HepG2 (cell line): ENCODE results near the gene MMP23B. TPM values are rescaled to one million over a fixed set of nuclear protein-coding genes. Genes with fewer than 3 reads are reported as not detected.

Experiments
- FOXK1 ChIP-seq: sonication (generic); formaldehyde crosslinking; IDR thresholded peaks from 2 replicates; pipeline ENCODE4 v1.4.0; 2020; ENCODE audit warnings: low read depth, missing genetic modification reagents, borderline replicate concordance
- HNF4G ChIP-seq, 2 experiments: sonication (generic) in 1 of 2; formaldehyde crosslinking in 1 of 2; IDR thresholded peaks; 2 replicates each; pipeline versions ENCODE4 v1.4.0 to v1.6.1; 2011 to 2020; ENCODE audit warnings: borderline replicate concordance in 2 of 2, low read depth in 2 of 2, mild to moderate bottlenecking in 2 of 2, low read length in 1 of 2, missing genetic modification reagents in 1 of 2, moderate library complexity in 1 of 2
- KLF9 ChIP-seq: IDR thresholded peaks from 2 replicates; pipeline ENCODE4 v1.6.1; 2016; ENCODE audit warnings: low read depth
- PRMT3 ChIP-seq: sonication (generic); formaldehyde crosslinking; IDR thresholded peaks from 2 replicates; pipeline ENCODE4 v1.8.1; 2022; ENCODE audit warnings: low read depth, mild to moderate bottlenecking, moderate library complexity, missing genetic modification reagents, borderline replicate concordance
- RARG ChIP-seq: sonication (generic); formaldehyde crosslinking; IDR thresholded peaks from 2 replicates; pipeline ENCODE4 v1.4.0; 2020; ENCODE audit warnings: low read depth, mild to moderate bottlenecking, missing genetic modification reagents
- SETDB1 ChIP-seq: sonication (generic); formaldehyde crosslinking; IDR thresholded peaks from 2 replicates; pipeline ENCODE4 v1.5.1; 2020; ENCODE audit warnings: missing genetic modification reagents, mild to moderate bottlenecking, borderline replicate concordance
- ZBTB7A ChIP-seq: sonication (generic); formaldehyde crosslinking; IDR thresholded peaks from 2 replicates; pipeline ENCODE4 v1.8.0; 2022; ENCODE audit warnings: mild to moderate bottlenecking, missing genetic modification reagents
- ZNF24 ChIP-seq: fragments of 450-650 bp; IDR thresholded peaks from 2 replicates; pipeline ENCODE4 v1.6.1; 2017; ENCODE audit warnings: antibody characterized with exemption, mild to moderate bottlenecking
- ZNF468 ChIP-seq: sonication (generic); formaldehyde crosslinking; IDR thresholded peaks from 2 replicates; pipeline ENCODE4 v1.8.0; 2022; ENCODE audit warnings: mild to moderate bottlenecking, moderate library complexity, missing genetic modification reagents
- ZNF557 ChIP-seq: sonication (generic); formaldehyde crosslinking; IDR thresholded peaks from 2 replicates; pipeline ENCODE4 v1.4.0; 2020; ENCODE audit warnings: missing genetic modification reagents
- polyA plus RNA-seq, 8 experiments: library from polyadenylated mRNA; depleted of rRNA in 3 of 8; stranded (reverse) in 7 of 8; unstranded in 1 of 8; fragments of >200 nt; fragmentation: Illumina TruSeq in 4 of 8; extraction: Trizol in 4 of 8; gene quantifications; 2 replicates each; pipeline versions ENCODE4 v1.2.1 to v1.2.3, GENCODE V29; 2011 to 2016; ENCODE audit warnings: low read depth in 4 of 8, missing spikeins in 1 of 8, mixed read lengths in 1 of 8; ENCODE audit not compliant: insufficient read depth in 1 of 8
- total RNA-seq, 5 experiments: library from RNA; depleted of rRNA; stranded (reverse); fragments of >200 nt; fragmentation: Illumina TruSeq; extraction: Trizol; gene quantifications; 2 replicates each; pipeline ENCODE4 v1.2.3, GENCODE V29; 2016; ENCODE audit warnings: low read depth in 1 of 5
- TF ChIP-seq, protein P1 (sequence below): sonication (generic); formaldehyde crosslinking; IDR thresholded peaks from 2 replicates; pipeline ENCODE4 v1.4.0; 2020; ENCODE audit warnings: missing genetic modification reagents
- TF ChIP-seq, protein P2 (sequence below): sonication (generic); formaldehyde crosslinking; IDR thresholded peaks from 2 replicates; pipeline ENCODE4 v1.8.0; 2023; ENCODE audit warnings: mild to moderate bottlenecking, missing genetic modification reagents
- TF ChIP-seq, protein P3 (sequence below): sonication (generic); formaldehyde crosslinking; IDR thresholded peaks from 2 replicates; pipeline ENCODE4 v1.5.0; 2020; ENCODE audit warnings: missing genetic modification reagents
- TF ChIP-seq, protein P4 (sequence below): sonication (generic); formaldehyde crosslinking; IDR thresholded peaks from 2 replicates; pipeline ENCODE4 v1.4.0; 2020; ENCODE audit warnings: missing genetic modification reagents
- TF ChIP-seq, protein P5 (sequence below): sonication (generic); formaldehyde crosslinking; conservative IDR thresholded peaks from 2 replicates; pipeline ENCODE4 v1.8.1; 2023; ENCODE audit warnings: missing genetic modification reagents
- TF ChIP-seq, protein P6 (sequence below): sonication (generic); formaldehyde crosslinking; IDR thresholded peaks from 2 replicates; pipeline ENCODE4 v1.5.1; 2020; ENCODE audit warnings: mild to moderate bottlenecking, moderate library complexity, missing genetic modification reagents

The MMP23B gene
- total and polyA plus RNA-seq, 2 of the 13 experiments (the other 11 are each of a cell fraction or from before 2014, with no cell fraction given) = 0.61 to 0.75 TPM

DNA sequence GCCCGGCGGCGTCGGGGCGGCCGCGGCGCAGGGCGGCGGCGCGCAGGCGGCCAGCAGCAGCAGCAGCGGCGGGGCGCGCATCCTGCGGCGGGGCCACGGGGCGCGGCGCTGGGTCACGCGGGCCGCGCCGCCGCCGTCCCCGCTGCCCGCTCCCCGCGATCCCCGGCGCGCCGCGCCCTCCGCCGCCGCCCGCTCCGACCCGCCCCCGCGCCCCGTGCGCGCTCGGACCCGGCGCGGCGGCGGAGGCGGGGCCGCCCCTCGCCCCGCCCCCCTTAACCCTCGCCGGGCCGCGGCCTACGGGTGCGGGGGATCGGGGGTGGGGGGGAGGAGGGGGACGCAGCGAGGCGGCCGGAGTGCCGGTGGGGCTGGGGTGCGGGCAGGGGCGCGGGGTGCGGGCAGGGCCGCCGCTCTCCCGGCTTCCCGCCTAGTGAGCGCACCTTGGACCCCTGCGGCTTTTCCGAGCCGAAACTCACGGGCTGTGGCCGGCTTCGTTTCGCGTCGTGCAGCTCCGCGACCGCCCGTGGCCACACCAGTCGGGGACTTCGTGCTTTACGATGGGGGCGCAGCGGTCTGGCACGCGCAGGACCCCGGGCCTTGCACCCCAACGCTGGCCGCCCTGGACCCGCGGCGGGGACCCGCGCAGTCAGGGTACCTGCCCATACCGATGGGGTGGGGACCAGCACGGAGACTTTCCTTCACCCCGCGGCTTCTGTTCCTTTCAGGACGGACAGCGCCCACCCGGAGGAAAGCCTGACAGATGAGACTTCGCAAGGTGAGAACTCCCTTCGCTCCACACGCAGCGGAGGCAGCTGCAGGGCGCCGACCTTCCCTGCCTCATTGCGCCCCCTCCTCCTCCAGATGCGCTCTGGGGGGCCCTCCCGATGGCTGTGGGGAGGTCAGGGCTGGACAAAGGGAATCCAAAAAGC is 31.8 kb upstream of the MMP23B start, which contains the start of gene FNDC10 (continued):
- no peak for TF ChIP-seq ZNF468
- TF ChIP-seq SETDB1 (CRISPR knock-in tag) = no peak
- TF ChIP-seq FOXK1 (CRISPR knock-in tag) = no peak
- TF ChIP-seq, protein P1, sequence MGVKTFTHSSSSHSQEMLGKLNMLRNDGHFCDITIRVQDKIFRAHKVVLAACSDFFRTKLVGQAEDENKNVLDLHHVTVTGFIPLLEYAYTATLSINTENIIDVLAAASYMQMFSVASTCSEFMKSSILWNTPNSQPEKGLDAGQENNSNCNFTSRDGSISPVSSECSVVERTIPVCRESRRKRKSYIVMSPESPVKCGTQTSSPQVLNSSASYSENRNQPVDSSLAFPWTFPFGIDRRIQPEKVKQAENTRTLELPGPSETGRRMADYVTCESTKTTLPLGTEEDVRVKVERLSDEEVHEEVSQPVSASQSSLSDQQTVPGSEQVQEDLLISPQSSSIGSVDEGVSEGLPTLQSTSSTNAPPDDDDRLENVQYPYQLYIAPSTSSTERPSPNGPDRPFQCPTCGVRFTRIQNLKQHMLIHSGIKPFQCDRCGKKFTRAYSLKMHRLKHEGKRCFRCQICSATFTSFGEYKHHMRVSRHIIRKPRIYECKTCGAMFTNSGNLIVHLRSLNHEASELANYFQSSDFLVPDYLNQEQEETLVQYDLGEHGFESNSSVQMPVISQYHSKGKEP (CRISPR knock-in tag) = no peak
- TF ChIP-seq ZNF24 = no peak
- TF ChIP-seq, protein P2, sequence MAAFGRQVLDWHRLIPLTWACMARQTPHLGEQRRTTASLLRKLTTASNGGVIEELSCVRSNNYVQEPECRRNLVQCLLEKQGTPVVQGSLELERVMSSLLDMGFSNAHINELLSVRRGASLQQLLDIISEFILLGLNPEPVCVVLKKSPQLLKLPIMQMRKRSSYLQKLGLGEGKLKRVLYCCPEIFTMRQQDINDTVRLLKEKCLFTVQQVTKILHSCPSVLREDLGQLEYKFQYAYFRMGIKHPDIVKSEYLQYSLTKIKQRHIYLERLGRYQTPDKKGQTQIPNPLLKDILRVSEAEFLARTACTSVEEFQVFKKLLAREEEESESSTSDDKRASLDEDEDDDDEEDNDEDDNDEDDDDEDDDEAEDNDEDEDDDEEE (CRISPR knock-in tag) = peak; percentile 31; the same call in 1 of the 2 replicates
- TF ChIP-seq ZBTB7A = no peak
- TF ChIP-seq, protein P3, sequence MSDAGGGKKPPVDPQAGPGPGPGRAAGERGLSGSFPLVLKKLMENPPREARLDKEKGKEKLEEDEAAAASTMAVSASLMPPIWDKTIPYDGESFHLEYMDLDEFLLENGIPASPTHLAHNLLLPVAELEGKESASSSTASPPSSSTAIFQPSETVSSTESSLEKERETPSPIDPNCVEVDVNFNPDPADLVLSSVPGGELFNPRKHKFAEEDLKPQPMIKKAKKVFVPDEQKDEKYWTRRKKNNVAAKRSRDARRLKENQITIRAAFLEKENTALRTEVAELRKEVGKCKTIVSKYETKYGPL (CRISPR knock-in tag) = no peak
- TF ChIP-seq, protein P4, sequence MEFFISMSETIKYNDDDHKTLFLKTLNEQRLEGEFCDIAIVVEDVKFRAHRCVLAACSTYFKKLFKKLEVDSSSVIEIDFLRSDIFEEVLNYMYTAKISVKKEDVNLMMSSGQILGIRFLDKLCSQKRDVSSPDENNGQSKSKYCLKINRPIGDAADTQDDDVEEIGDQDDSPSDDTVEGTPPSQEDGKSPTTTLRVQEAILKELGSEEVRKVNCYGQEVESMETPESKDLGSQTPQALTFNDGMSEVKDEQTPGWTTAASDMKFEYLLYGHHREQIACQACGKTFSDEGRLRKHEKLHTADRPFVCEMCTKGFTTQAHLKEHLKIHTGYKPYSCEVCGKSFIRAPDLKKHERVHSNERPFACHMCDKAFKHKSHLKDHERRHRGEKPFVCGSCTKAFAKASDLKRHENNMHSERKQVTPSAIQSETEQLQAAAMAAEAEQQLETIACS (CRISPR knock-in tag) = 0 out of 2 replicates have a peak, but pooled peaks have one; percentile 27
- TF ChIP-seq ZNF557 = no peak
- no peak for TF ChIP-seq PRMT3 (CRISPR knock-in tag)
- no peak for TF ChIP-seq RARG (CRISPR knock-in tag)
- TF ChIP-seq, protein P5, sequence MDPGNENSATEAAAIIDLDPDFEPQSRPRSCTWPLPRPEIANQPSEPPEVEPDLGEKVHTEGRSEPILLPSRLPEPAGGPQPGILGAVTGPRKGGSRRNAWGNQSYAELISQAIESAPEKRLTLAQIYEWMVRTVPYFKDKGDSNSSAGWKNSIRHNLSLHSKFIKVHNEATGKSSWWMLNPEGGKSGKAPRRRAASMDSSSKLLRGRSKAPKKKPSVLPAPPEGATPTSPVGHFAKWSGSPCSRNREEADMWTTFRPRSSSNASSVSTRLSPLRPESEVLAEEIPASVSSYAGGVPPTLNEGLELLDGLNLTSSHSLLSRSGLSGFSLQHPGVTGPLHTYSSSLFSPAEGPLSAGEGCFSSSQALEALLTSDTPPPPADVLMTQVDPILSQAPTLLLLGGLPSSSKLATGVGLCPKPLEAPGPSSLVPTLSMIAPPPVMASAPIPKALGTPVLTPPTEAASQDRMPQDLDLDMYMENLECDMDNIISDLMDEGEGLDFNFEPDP (CRISPR knock-in tag) = no peak
- no peak for TF ChIP-seq KLF9
- TF ChIP-seq, protein P6, sequence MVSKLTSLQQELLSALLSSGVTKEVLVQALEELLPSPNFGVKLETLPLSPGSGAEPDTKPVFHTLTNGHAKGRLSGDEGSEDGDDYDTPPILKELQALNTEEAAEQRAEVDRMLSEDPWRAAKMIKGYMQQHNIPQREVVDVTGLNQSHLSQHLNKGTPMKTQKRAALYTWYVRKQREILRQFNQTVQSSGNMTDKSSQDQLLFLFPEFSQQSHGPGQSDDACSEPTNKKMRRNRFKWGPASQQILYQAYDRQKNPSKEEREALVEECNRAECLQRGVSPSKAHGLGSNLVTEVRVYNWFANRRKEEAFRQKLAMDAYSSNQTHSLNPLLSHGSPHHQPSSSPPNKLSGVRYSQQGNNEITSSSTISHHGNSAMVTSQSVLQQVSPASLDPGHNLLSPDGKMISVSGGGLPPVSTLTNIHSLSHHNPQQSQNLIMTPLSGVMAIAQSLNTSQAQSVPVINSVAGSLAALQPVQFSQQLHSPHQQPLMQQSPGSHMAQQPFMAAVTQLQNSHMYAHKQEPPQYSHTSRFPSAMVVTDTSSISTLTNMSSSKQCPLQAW = no peak
- TF ChIP-seq HNF4G (IDR thresholded peaks at IDR 0.05; ENCODE audit: borderline replicate concordance, low read depth, low read length) = no peak
- no peak for TF ChIP-seq HNF4G (CRISPR knock-in tag; IDR thresholded peaks at IDR 0.05; ENCODE audit: borderline replicate concordance, low read depth)
